ENCODE data around the gene RTN4RL1. TPM values are rescaled to one million over a fixed set of nuclear protein-coding genes. Genes with fewer than 3 reads are reported as not detected.
A peak's percentile ranks its signal among the peaks of the same experiment; 100 is the strongest.

The RTN4RL1 gene
- polyA plus RNA-seq, 1 donor from 2014 or later: 0.44 TPM

DNA sequence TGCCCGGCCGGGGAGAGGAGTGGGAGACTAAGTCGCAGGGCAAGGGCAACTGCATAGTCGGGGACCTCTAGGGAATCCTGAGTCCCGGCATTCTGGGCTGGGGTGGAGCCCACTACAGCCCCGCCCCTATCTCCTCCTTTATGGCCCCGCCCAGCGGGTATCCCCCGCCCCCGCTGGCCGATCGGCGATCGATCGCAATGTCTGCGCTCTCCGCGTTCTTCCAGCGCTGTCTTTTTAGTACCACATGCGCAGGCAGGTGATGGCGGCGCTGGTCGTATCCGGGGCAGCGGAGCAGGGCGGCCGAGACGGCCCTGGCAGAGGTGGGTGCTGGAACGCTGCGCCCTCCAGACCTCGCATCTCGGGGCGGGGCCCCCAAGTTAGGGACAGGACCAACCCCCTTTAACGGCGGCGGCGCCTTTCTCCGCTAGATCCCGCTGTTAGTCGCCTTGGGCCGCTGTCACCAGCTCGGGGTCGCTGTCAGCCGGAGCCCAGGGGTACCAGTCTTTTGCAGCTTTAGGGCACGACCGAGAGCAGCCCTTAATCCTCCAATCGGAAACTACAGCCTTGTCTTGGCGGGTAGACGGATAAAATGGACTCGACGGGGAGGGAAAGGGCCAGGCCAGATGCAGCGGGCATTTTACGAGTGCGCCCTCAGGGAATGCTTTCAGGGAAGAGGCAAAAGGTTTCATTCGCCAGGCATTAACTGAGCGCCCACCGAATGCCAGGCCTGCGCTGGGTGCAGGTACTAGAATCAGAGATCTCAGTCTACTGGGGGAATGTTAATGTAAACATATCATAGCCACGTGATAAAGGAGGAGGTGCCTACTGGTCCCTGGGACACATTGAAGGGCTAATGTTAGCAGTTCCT, 5.0 kb upstream of the RTN4RL1 start, which contains the start of gene DPH1:
Gene DPH1 (plus strand): TSS at position 243 of the 868 bp plus-strand sequence. CDS start 17 bp downstream, at position 260.
- Mint-ChIP-seq H3K4me3 (peak within 1 kb of the TSS; percentile 93 to 98 (median 96)), H3K4me1 (peaks cover 11 to 21% (median 20%) of the 10 kb centered on the region in 3 donors)

DNA sequence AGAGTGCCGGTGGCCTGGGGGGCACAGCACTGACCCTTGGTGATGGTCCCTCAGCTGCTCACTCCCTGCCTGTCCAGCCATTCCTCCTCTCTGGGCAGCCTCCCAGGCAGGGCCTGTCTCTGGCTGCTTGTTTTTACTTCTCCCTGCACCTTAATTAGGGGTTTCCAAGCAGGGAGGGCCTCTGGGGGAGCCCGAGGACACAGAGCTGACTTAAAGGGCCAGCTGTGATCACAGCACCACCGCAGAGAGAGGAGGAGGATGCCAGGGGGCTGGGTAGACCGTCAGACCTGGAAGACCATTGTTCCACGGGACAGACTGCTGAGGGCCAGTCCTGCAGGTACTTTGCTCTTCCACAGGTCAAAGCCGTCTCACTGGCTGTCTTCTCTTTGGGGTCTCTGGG, 3.6 kb upstream of the RTN4RL1 start:
- no peaks in the 10 kb centered on the region for H3K36me3 Mint-ChIP-seq
- H3K4me3 Mint-ChIP-seq: peak overlapping the region in 3 of 4 donors; percentile 22 to 93 (median 28)

More for the DNA sequence above, 5.0 kb upstream of the RTN4RL1 start, which contains the start of gene DPH1:
- H3K27me3 Mint-ChIP-seq: peaks cover 25% of the 10 kb centered on the region
- peak within 1 kb of the TSS; percentile 86 to 97 (median 88) for H3K27ac Mint-ChIP-seq
- H3K36me3 Mint-ChIP-seq: no peaks in the 10 kb centered on the region
- no peaks in the 10 kb centered on the region for H3K9me3 Mint-ChIP-seq

DNA sequence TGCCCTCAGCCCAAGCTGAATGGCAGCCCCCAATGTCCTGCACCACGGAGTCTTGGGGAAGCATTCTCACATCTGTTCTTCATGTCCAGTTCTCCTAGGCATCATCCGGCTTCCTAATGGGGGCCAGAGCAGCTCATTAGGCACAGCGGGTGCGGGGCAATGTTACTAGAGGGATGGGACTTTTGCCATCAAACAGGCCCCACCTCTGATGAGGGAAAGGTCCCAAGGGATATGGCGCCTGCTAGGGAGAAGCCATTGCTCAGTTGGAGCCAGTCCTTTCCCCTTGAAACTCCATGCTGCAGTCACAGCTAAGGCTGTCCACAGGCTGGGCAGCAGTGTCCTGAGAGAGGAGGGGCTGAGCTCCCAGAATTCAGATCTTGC, 3.1 kb upstream of the RTN4RL1 start:
- no peaks in the 10 kb centered on the region for H3K36me3 Mint-ChIP-seq
- peak overlapping the region in 1 of 3 donors; percentile 86 for H3K27ac Mint-ChIP-seq
- no peaks in the 10 kb centered on the region for H3K9me3 Mint-ChIP-seq
- peaks cover 30% of the 10 kb centered on the region for H3K27me3 Mint-ChIP-seq
- peaks cover 11 to 20% (median 20%) of the 10 kb centered on the region in 3 donors for H3K4me1 Mint-ChIP-seq
- H3K4me3 Mint-ChIP-seq: peak overlapping the region in 2 of 4 donors; percentile 28 to 93

More for the DNA sequence above, 3.6 kb upstream of the RTN4RL1 start:
- Mint-ChIP-seq H3K27me3 (peaks cover 28% of the 10 kb centered on the region), H3K27ac (peak overlapping the region in 1 of 3 donors; percentile 86), H3K4me1 (peaks cover 11 to 21% (median 20%) of the 10 kb centered on the region in 3 donors), H3K9me3 (no peaks in the 10 kb centered on the region)

DNA sequence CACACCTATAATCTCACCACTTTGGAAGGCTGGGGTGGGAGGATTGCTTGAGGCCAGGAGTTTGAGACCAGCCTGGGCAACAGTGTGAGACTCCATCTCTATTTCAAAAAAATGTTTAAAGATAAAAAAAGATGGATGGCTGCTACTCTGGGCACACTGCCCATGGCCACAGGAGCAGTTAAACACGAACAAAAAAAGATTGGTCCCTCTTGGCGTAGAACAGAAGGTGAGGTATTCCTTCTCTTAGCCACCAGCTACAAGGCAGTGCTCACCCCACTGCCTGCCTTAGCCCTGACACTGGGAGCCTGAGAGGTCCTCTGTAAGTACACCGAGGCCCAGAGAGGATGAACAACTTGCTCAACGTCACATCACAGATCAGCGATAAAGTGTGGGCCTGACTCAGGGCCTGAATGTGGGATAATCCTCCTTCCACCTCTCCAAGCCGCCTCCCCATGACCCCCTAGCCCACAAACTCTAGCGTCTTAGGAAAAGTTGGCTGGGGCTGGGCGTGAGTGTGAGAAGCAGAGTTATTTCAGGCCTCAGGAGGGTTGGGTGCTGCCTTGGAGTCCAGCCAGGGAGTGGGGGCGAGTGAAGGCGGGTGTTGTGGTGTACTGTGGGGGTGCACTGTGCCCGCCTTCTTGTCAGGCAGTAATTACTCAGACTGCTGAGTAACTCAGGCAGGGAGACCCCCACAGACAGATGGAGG, 2.5 kb upstream of the RTN4RL1 start:
- peak overlapping the region in 3 of 4 donors; percentile 12 to 93 (median 86) for H3K4me3 Mint-ChIP-seq

DNA sequence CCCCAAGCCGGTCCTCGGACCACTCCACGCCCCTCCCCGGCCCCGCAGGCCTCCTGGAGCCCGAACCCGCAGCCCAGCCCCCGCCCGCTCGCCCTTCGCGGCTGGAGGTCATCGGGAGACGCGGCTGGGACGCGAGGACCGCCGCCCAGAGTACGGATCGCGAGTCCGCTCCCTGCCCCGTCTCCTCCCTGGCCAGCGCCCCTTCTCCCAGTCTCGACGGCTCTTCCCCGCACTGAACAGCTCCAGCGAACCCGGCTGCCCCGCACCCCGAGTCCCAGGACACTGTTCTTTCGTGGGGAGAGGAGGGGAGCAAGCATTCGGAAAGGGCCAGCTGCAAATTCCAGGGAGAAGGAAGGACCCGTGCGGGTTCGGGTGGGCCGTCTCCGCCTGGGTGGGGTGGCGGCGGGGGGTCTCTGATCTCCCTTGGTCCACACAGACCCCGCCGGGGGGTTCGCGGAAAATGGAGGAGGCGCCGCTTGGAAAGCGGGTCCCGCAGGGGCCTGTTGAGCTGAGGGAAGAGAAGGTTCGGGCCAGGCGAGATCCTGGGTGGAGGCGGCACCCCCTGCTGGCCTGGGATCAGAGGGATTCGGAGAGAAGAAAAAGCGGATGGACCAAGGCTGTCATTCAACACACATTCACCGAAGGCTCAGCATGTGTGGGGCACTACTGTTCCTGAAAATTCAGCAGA, 632 bp upstream of the RTN4RL1 start:
- Mint-ChIP-seq H3K36me3 (no peaks in the 10 kb centered on the region), H3K27me3 (peaks cover 35% of the 10 kb centered on the region), H3K27ac (peak overlapping the region in 1 of 3 donors; percentile 36), H3K9me3 (no peaks in the 10 kb centered on the region), H3K4me1 (peaks cover 6 to 23% (median 15%) of the 10 kb centered on the region in 3 donors), H3K4me3 (peak overlapping the region; percentile 63 to 92 (median 82))

More for the DNA sequence above, 2.5 kb upstream of the RTN4RL1 start:
- Mint-ChIP-seq H3K27ac (peak overlapping the region in 2 of 3 donors; percentile 59 to 86), H3K27me3 (peaks cover 35% of the 10 kb centered on the region), H3K4me1 (peaks cover 9 to 20% (median 19%) of the 10 kb centered on the region in 3 donors), H3K9me3 (no peaks in the 10 kb centered on the region), H3K36me3 (no peaks in the 10 kb centered on the region)

DNA sequence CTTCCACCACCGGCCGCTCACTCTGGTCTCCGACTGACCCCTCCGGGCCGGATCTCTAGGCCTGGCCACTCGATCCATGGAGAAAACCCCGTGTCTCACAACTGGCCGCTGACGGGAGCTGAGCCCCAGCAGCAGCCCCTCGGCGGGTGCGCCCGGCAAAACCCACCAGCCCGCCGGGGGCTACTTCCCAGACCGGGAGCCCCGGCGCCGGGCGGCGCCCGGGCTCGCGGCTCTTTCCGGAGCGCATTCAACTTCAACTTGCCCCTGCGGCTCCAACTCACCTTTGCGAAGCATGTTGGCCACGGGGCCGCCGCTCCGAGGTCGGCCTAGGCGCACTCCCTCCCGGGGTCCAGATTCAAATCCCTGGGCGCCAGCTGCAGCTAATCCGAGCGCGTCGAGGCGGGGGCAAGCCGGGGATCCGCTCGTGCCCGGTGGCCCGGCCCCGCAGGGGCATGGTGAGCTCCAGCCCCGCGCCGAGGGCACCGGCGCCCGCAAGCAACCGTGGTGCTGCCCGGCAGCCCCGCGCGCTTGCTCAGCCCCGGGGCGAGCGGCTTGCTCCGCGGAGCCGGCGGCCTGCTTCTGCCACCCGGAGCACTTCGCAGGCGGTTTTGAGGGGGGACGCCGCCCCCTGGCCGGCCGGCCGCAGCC, 438 bp downstream of the RTN4RL1 start:
- peaks cover 39% of the 10 kb centered on the region for H3K27me3 Mint-ChIP-seq
- peaks cover 4 to 18% (median 13%) of the 10 kb centered on the region in 3 donors for H3K4me1 Mint-ChIP-seq
- H3K36me3 Mint-ChIP-seq: no peaks in the 10 kb centered on the region
- peak overlapping the region in 2 of 4 donors; percentile 68 to 77 for H3K4me3 Mint-ChIP-seq
- no peaks in the 10 kb centered on the region for H3K9me3 Mint-ChIP-seq
- H3K27ac Mint-ChIP-seq: no peak overlapping the region

DNA sequence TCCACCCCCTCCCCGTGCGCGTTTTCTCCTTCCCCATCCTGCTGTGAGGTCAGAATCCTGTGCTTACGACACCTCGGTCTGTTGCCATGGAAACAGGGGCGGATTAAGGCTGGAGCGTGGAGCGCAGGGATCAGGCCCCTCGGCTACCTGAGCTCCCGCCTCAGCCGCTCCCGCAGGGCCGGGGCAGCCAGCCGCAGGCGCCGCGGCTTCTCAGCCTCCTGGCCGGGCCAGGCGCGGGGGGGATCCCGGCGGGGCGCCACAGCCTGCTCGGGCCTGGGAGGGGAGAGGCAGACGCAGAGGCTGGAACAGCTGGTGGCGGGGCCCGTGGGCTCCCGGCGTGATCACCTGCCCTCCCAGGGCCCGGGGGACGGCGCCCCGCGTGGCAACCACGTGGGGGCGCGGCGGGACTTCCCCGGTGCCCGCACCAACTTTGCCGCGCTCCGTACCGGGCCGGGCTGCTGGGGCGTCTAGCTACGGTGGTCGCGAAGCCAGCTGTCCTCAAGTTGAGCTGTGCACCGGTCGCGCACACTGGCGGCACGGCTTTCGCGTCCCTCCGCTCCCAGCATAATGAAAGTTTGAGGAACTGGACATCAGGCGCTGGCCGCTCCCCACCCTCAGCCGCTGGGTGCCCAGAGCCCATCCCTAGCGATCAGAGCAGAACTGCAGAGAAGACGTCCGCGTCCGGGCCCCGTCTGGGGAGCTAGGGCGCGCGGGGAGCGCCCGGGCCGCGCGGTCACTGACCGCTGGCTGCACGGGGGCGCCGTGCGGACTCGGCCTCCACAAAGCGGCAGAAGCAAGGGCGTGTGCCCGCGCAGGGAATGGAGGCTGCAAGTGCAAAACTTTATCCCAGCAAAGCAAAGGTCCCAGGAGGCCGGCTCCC, 1.2 kb downstream of the RTN4RL1 start:
- Mint-ChIP-seq H3K4me1 (peaks cover 4 to 18% (median 13%) of the 10 kb centered on the region in 3 donors), H3K4me3 (peak overlapping the region in 3 of 4 donors; percentile 68 to 94 (median 70)), H3K27ac (no peak overlapping the region), H3K27me3 (peaks cover 41% of the 10 kb centered on the region), H3K9me3 (no peaks in the 10 kb centered on the region), H3K36me3 (no peaks in the 10 kb centered on the region)

DNA sequence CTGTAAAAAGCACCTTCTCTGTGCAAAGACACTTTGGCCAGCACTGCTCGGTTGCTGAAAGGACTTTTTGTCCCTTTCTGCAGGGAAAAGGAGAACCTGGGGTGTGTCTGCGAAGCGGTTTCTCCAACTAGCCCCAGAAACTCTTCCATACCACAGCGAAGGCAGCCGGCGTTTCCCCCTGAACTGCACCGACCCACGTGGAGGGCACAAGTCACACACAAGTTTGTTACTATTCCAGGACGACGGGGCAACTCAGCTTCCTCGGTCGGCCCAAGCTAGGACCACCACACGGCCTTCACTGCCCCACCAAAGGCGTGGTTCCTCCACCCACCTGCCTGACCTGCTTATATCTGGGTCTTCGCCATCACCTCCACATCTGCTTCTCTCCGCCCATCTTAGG, 1.9 kb downstream of the RTN4RL1 start:
- H3K27ac Mint-ChIP-seq: no peak overlapping the region
- H3K27me3 Mint-ChIP-seq: peaks cover 38% of the 10 kb centered on the region
- no peaks in the 10 kb centered on the region for H3K9me3 Mint-ChIP-seq
- H3K4me3 Mint-ChIP-seq: peak overlapping the region; percentile 5 to 69 (median 32)
- no peaks in the 10 kb centered on the region for H3K36me3 Mint-ChIP-seq
- H3K4me1 Mint-ChIP-seq: peaks cover 4 to 18% (median 13%) of the 10 kb centered on the region in 3 donors

DNA sequence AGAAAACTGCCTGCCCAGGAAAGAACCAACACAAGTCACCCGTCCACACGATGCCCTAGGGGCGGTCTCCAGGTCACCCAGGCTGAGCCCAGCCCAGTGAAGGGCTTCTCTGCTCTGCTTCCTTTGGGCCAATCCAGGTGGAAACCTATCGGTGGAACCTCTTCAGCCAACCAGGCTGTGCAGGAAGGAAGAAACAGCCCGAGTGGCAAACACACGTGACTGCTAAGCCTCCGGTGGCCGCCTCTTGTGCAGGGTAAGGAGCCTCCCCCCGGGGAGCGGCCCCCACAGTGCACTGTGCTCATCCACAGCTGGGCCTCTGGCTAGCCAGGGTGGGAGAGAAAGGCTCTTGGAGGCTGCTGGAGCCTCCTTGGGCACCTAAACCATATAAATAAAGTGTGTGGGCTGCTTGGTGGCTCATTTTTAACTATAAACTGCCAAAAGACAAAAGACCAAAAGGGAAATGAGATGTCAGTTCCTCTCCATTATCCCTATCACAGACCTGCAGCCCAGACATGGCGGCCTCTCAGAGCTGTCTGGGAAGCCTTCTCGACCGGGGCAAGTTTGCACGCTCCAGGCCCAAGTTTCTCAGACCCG, 2.4 kb downstream of the RTN4RL1 start:
- peak overlapping the region; percentile 41 to 69 (median 48) for H3K4me3 Mint-ChIP-seq
- H3K27me3 Mint-ChIP-seq: peaks cover 34% of the 10 kb centered on the region
- peaks cover 6 to 18% (median 15%) of the 10 kb centered on the region in 3 donors for H3K4me1 Mint-ChIP-seq
- H3K27ac Mint-ChIP-seq: no peak overlapping the region
- H3K36me3 Mint-ChIP-seq: no peaks in the 10 kb centered on the region
- H3K9me3 Mint-ChIP-seq: no peaks in the 10 kb centered on the region

DNA sequence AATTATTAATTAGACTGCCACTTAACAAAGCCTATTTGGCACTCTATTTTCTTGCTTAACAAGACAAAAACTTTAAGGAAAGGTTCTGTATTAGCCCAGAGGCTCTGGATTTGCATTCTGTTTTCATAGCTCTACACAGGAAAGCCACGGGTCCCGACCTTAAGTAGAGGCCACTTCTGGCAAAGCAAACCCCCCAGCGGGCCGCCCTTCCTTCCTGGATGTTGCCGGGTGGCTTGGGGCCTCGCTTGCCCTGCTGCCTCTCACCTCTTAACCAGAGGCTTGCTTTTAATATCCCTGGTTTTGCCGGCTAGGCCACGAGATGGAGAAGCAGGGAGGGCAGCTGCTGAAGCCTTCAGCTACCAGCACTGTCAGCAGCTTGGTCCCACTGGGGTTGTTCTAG, 4.4 kb downstream of the RTN4RL1 start:
- Mint-ChIP-seq H3K4me1 (peaks cover 6 to 13% (median 12%) of the 10 kb centered on the region in 3 donors), H3K36me3 (no peaks in the 10 kb centered on the region), H3K9me3 (no peaks in the 10 kb centered on the region), H3K27me3 (peaks cover 21% of the 10 kb centered on the region), H3K4me3 (no peak overlapping the region), H3K27ac (no peak overlapping the region)

DNA sequence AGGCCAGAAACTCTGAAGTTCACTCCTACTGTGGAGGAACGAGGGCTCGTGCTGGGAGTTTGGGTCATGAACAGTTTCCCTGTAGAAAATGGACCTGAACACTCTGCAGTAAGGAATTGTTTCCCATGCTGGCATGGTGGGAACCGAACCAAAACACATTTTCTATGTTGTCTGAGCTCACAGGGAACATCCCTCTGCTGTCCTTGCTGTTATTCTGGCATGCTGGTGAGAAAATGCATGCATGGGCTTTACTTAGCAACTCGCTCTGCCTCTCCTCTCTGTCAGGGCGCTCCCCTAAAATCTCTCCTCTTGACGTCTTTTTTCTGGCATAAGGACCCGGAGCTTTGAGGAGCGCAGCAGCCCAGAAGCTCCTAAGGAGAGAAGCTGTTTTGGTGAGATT, 5.4 kb downstream of the RTN4RL1 start:
- H3K9me3 Mint-ChIP-seq: no peaks in the 10 kb centered on the region
- no peaks in the 10 kb centered on the region for H3K36me3 Mint-ChIP-seq
- peaks cover 3 to 13% (median 12%) of the 10 kb centered on the region in 3 donors for H3K4me1 Mint-ChIP-seq
- peak overlapping the region in 1 of 3 donors; percentile 82 for H3K27ac Mint-ChIP-seq
- H3K4me3 Mint-ChIP-seq: no peak overlapping the region
- H3K27me3 Mint-ChIP-seq: peaks cover 22% of the 10 kb centered on the region

DNA sequence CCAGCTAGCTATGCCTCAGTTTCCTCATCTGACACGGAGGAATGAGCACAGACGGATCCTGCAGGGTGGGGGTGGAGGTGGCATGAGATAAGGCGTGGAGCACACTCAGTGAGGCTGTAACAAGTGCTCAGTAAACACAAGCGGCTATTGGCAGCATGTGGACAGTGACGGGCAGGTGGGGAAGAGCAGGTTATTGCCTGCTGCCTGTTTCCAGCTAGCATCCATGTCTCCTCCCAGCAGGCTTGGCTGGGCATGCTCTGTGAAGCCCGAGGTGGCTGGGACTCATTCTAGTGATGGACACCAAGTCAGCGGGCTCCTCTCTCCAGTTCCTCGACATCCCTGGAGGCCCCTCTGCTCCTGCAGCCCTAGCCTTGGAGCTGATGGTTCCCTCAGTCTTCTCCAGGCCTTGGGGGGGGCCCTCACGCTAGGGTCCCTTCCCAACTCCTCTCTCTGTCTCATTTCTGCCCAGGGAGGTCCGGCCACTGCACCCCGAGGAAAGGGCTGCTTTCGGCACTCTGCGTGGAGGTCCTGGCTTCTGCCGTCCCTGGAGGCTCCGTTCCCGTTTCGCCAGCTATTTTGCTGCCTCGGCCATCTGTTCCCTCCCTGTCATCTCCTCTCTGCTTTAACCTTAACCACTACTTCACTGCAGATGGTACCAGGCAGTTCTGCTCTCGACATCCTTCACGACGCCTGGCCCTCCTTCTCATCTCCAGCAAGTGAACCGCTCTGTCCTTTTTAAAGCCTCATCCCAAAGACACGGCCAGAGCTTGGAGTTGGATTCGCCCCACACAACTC, 6.2 kb downstream of the RTN4RL1 start:
- H3K27me3 Mint-ChIP-seq: peaks cover 23% of the 10 kb centered on the region
- peaks cover 3 to 13% (median 12%) of the 10 kb centered on the region in 3 donors for H3K4me1 Mint-ChIP-seq
- no peaks in the 10 kb centered on the region for H3K36me3 Mint-ChIP-seq
- peak overlapping the region in 1 of 3 donors; percentile 82 for H3K27ac Mint-ChIP-seq
- no peaks in the 10 kb centered on the region for H3K9me3 Mint-ChIP-seq
- no peak overlapping the region for H3K4me3 Mint-ChIP-seq

Measured in IgD-negative memory B cell (primary cell).